GM18951 (cell line): ENCODE results near the gene PPP1R9A.
"Not testable (repeated sequence)": the region's sequence is repeated elsewhere in the genome, so short reads cannot be mapped to it uniquely, and the experiment has no call there.

Experiments
- POLR2A ChIP-seq: IDR thresholded peaks from 4 replicates; pipeline ENCODE4 v1.6.1; 2011; ENCODE audit warnings: mild to moderate bottlenecking; ENCODE audit not compliant: insufficient read length, insufficient read depth; ENCODE audit errors: extremely low read depth
- in situ Hi-C: fragments of 300-500 bp; cut with MboI; formaldehyde crosslinking; loops from one replicate; pipeline ENCODE4 v1.12.0; 2022; ENCODE audit warnings: low sequenced_read_pairs, mixed read lengths, inconsistent platforms; ENCODE audit not compliant: unreplicated experiment

The PPP1R9A gene

GRCh38 chr7:95001815-95002561, 94.6 kb downstream of the PPP1R9A start:
- no peak for TF ChIP-seq POLR2A
- in situ Hi-C loops = no loop called here

DNA sequence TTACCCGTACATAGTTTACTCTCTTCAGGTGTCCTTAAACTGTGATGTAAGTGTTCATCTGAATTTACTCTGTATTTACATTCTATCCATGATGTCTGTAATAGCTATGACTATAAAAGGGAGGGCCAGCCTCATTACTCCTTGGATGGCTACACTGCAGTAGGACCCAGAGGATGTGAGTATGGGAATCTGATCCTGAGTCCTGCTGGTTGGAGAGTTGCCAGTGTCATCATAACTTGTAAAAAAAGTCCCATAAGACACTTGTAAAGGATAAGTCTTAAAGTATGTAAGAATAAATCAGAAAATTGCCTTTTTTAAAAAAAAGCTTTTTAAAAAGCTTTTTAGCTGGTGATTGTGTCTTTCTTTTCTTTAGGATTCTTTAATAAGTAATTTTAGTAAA, 95.4 kb downstream of the PPP1R9A start:
- TF ChIP-seq POLR2A = no peak
- in situ Hi-C loops = no loop called here

- TF ChIP-seq POLR2A = no peak
- in situ Hi-C loops = no loop called here
Observed at GRCh38 chr7:95004618-95005247, 97.3 kb downstream of the PPP1R9A start.

DNA sequence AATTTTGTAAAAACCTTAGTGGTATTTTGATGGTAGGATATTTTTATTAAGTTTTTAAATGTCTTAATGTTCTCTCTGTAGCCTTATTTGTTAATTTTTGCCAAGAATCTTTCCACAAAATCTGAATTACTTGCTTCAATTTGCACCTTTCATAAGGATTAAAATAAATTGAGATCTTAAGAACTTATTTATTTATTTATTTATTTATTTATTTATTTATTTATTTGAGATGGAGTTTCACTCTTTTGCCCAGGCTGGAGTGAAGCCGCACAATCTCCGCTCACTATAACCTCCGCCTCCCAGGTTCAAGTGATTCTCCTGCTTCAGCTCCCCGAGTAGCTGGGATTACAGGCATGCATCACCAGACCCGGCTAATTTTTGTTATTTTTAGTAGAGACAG, 98.6 kb downstream of the PPP1R9A start:
- no peak for TF ChIP-seq POLR2A
- in situ Hi-C loops = no loop called here

DNA sequence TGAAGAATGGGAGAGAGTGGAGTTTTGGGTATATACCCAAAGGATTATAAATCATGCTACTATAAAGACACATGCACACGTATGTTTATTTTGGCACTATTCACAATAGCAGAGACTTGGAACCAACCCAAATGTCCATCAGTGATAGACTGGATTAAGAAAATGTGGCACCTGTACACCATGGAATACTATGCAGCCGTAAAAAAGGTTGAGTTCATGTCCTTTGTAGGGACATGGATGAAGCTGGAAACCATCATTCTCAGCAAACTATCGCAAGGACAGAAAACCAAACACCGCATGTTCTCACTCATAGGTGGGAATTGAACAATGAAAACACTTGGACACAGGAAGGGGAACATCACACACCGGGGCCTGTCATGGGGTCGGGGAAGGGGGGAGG, 101.4 kb downstream of the PPP1R9A start:
- in situ Hi-C loops = not testable (repeated sequence)

DNA sequence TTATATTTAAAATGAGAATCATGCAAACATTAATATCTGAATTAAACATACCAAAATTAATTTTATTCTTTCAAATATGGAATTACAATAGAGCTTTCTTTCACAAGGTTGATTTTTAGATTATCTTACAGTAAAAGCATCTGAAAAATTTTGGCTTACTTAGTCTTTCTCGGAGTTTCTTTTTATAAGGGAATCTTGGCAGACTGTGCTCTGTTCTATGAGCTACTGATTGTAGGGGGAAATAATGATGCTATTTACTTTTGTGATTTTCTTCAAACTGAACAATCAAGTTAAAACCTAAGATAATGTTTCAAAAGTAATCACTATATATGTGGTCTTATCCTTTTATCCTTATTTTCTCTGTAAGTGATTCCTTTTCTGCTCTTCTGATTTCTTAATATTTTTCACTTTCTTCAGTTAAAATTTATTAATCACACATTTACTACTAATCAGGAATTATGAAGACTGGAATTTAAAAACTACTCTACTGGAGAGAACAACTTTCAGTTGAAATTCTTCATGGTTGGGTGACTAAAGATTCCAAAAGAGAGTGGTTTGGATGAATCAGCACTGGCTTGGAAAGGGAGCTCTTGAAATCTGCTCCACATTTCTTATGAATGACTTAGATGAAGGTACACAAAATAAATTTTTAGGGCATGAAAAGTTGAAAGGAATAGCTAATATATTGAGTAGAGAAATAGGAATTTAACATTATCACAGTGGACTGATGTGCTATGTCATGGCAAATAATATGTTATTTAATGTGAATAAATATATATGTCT, 103.9 kb downstream of the PPP1R9A start:
- in situ Hi-C loops = no loop called here
- TF ChIP-seq POLR2A = no peak

DNA sequence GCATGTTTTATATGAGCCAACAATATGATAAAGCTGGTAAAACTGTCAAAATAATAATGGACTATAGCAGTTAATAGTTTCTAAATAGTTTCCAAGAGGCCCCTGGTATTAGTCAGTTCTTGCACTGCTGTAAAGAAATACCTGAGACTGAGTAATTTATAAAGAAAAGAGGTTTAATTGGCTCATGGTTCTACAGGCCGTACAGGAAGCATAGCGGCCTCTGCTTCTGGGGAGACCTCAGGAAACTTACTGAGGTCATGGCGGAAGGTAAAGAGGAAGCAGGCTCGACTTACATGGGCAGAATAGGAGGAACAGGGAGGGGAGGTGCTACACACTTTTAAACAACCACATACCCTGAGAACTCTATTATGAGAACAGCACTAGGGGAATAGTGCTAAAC, 104.6 kb downstream of the PPP1R9A start:
- in situ Hi-C loops = no loop called here
- no peak for TF ChIP-seq POLR2A

GRCh38 chr7:95018021-95018420, 110.6 kb downstream of the PPP1R9A start:
- in situ Hi-C loops = no loop called here
- no peak for TF ChIP-seq POLR2A

- TF ChIP-seq POLR2A = no peak
- in situ Hi-C loops = no loop called here
Observed at GRCh38 chr7:95026018-95026417, 118.6 kb downstream of the PPP1R9A start.

- in situ Hi-C loops = no loop called here
- TF ChIP-seq POLR2A = no peak
Observed at GRCh38 chr7:95026421-95027072, 119.2 kb downstream of the PPP1R9A start.

DNA sequence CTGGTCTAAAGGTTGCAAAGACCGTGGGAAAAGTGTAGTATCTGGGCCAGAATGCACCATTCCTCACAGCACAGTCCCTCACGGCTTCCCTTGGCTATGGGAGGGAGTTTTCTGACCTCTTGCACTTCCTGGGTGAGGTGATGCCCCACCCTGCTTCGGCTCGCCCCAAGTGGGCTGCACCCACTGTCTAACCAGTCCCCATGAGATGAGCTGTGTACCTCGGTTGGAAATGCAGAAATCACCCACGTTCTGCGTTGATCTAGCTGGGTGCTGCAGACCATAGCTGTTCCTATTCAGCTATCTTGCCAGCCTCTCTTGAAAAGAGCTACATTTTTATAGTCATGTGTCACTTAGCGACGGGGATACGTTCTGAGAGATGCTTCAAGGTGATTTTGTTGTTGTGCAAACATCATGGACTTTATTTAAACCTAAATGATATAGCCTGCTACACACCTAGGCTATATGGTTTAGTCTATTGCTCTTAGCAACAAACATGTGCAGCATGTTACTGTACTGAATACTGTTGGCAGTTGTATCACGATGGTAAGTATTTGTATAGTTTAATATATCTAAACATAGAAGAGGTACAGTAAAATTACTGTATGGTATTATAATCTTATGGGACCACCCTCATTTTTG, 120.0 kb downstream of the PPP1R9A start:
- in situ Hi-C loops = no loop called here
- TF ChIP-seq POLR2A = no peak

DNA sequence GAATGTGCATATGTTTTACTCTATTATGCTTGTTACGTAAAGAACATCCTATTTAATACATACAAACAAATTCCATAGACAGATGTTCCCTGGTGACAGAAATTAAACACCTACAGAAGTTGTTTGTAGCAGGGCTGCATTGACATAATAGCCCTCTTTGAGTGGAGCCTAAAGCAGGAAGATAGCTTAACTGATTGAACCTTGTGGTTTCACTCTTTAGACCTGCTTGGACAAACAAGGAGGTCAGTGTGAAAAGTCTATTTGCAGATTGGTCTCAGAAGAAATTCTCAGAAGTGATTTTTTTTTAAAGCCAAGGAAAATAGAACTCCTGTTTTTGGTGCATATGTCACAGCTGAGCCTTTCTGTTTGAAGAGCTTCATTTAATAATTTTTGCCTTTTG, 121.3 kb downstream of the PPP1R9A start:
- no peak for TF ChIP-seq POLR2A
- in situ Hi-C loops = no loop called here

- in situ Hi-C loops = no loop called here
- TF ChIP-seq POLR2A = no peak
Observed at GRCh38 chr7:95035295-95035694, 127.9 kb downstream of the PPP1R9A start.
